ENCODE results near the gene ARMC9.
"Not testable (repeated sequence)": the region's sequence is repeated elsewhere in the genome, so short reads cannot be mapped to it uniquely, and the experiment has no call there.

The ARMC9 gene

DNA sequence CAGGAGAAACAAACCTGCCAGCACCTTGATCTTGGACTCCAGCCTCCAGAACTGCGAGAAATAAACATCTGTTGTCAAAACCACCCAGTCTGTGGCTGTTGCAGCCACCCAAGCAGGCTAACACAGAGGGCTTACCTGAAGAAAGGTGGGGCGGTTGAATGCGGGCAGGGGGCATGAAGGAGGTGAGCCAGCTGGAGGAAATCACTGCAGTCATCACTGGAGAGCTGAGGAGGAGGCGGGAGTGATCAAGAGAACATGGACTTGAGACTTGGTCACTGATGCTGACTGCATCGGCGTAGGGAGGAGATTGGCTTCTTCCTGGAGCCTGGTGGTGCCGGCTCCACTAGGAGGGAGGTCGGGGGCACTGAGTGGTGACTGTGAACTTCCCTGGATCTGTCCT lies 14.6 kb upstream of the ARMC9 start:
- DNase-seq (ENCODE audit: low read depth in 1 of 2, low spot score in 1 of 2): no peak

DNA sequence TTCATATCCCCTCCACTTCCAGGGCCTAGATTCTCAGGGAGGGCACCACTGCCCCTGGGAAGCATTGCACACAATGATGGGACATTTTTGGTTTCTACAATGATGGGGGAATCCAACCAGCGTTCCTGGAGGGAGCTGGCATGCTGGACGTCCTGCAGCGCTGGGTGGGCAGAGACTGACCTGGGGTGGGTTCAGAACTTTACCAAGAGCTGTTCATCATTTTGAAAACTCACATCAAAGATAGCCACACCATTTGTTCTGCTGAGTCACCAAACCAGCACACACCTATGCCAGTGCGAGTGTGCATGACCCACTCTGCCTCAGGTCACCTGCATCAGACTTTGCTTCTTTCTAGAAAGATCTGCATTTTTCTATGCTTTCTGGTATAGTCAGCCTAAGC lies 14.1 kb upstream of the ARMC9 start:
- DNase-seq (ENCODE audit: low read depth in 1 of 2, low spot score in 1 of 2): no peak

- DNase-seq (ENCODE audit: low read depth in 1 of 2, low spot score in 1 of 2): no peak
These were observed 13.2 kb upstream of the ARMC9 start for GRCh38 chr2:231185050-231185725.

- DNase-seq (ENCODE audit: low read depth in 1 of 2, low spot score in 1 of 2): no peak
These were observed 12.5 kb upstream of the ARMC9 start for GRCh38 chr2:231185886-231186285.

GRCh38 chr2:231186325-231186724 lies 12.1 kb upstream of the ARMC9 start:
- no peak for DNase-seq (ENCODE audit: low read depth in 1 of 2, low spot score in 1 of 2)

- no peak for DNase-seq (ENCODE audit: low read depth in 1 of 2, low spot score in 1 of 2)
These were observed 10.5 kb upstream of the ARMC9 start for GRCh38 chr2:231187736-231188505.

DNA sequence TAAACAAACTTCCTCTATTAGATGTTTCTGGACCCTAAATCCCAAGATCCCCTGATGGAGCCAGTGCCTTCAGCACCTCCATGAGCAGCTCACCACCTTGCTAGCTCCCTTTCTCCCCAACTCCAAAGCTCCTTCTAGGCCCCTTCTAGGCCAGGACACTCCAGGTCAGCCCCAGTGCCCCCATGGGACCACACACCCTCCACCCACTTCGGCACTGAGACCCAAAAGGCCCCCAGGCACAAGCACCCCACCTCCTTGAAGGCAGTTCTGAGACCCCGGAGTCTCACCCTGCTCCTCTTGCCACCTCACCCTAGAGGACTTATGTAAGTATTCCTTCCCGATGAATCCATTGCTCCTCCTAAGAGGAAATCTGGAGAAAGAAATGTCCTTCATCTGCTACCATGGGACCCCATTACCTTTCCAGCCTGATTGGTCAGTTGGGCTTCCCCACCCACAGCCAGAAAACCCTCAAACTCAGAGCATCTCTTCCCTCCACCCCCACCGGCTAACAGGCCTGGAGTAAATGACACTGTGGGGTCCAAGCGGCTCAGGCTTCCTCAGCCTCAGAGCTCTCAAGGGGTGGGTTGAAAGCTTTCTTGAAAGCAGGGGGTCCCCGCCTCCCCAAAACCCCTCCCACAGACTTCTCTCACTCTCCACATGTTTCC lies 9.8 kb upstream of the ARMC9 start:
- DNase-seq (ENCODE audit: low read depth in 1 of 2, low spot score in 1 of 2): no peak

GRCh38 chr2:231189171-231189530 lies 9.3 kb upstream of the ARMC9 start:
- DNase-seq (ENCODE audit: low read depth in 1 of 2, low spot score in 1 of 2): no peak

- DNase-seq (ENCODE audit: low read depth in 1 of 2, low spot score in 1 of 2): no peak
These were observed 8.6 kb upstream of the ARMC9 start for GRCh38 chr2:231189571-231190495.

- DNase-seq (ENCODE audit: low read depth in 1 of 2, low spot score in 1 of 2): no peak
These were observed 7.8 kb upstream of the ARMC9 start for GRCh38 chr2:231190531-231191197.

DNA sequence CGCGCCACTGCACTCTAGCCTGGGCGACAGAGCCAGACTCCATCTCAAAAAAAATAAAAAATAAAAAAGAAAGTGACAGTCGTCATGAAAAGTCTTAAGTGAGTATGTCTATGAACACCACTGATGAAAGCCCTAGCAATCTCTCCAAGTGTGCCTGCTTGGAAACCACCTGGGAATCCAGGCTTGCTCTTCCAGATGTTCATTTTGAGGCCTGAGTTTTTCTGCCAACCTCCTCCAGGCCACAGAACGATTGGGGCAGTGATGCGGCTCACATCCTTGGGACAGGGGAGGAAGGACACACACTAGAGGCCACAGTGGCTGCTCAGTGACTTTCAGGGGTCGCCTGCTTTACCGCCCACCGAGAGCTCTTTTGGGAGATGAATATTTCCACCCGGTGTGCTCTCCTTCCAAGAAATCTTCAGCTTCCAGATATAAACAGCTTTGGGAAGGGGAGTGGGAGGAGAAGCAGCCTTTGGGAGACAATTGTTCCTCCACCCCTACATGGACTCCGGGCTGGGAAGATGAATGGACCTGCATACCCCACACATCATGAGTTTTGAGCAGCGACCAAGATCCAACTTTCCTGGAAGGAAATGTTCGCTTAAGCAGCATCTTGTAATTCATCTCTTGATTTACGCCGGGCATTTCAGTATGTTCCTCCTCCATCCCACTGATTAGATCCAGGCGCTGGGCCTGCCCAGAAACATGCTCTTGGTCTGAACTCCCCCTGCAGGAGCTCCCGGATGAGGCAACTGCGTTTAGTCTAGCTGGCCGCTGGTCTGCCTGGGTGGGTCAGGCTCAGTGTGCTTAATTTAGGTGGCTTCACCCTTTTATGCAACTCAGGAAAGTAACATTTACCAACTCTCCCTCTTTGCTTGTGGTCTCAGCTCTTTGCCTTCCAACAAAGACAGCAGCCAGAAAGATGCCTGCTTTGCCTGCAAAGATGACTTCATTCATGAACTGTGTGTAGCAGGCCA lies 6.2 kb upstream of the ARMC9 start:
- no peak for DNase-seq (ENCODE audit: low read depth in 1 of 2, low spot score in 1 of 2)

GRCh38 chr2:231193216-231193615 lies 5.2 kb upstream of the ARMC9 start:
- DNase-seq (ENCODE audit: low read depth in 1 of 2, low spot score in 1 of 2): no peak

DNA sequence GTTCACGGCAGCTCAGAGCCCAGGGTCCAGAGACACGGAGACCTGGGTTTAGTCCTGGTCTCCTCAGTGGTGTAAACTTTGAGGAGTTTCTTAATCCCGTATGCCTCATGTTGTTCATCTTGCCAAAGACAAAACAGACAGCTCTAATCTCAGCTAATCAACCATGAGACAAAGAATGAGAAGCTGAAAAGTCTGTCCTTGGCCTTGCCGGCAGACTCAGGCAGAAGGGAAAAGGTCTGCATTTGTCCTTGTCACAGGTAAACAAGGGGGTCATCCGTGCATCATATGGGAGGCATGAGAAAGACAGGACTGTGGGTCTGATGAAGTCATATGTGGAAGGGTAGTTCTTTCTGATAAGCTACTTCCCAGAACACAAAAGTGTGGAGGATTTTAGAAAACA lies 1.8 kb upstream of the ARMC9 start:
- DNase-seq (ENCODE audit: low read depth in 1 of 2, low spot score in 1 of 2): no peak

GRCh38 chr2:231197196-231197595 lies 1.2 kb upstream of the ARMC9 start:
- not testable (repeated sequence) for DNase-seq (ENCODE audit: low read depth in 1 of 2, low spot score in 1 of 2)

GRCh38 chr2:231197706-231198290 lies 633 bp upstream of the ARMC9 start:
- DNase-seq (ENCODE audit: low read depth in 1 of 2, low spot score in 1 of 2): no peak

DNA sequence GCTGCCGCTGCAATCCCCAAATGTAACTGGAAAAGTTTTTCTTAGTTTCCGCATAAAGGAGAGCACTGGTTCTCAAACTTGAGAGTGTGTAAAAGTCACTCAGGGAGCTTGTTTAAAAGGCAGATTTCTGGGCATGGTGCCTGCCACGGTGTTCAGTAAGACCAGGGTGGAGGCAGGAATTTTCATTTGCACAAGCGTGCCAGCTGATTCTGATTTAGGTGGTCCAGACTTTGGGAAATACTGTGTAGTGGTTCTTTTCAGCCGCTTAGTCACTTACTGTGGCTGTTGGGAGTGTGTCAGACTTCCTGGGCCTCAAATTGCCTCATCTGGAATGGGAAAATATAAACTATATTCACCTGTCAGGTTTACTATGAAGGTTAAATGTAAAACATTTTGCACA lies 788 bp downstream of the ARMC9 start:
- DNase-seq (ENCODE audit: low read depth in 1 of 2, low spot score in 1 of 2): no peak

- no peak for DNase-seq (ENCODE audit: low read depth in 1 of 2, low spot score in 1 of 2)
These were observed 2.5 kb downstream of the ARMC9 start for GRCh38 chr2:231200805-231201474.

DNA sequence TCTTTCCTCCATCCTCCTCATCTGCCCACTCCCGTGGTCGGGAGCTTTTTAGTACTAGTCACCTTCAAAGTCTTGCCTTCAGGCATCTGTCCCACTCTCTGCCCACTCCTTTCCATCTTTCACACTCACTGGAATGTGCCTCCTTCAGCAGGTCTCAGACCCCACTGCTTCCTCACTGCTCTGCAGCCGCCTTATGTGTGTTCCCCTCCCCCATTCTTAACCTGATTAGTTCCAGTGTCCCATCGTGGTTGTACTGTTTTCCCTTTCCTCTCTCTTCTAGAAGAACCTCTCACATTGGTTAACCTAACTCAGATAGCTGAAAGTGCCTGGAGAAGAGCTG lies 3.0 kb downstream of the ARMC9 start:
- no peak for DNase-seq (ENCODE audit: low read depth in 1 of 2, low spot score in 1 of 2)

GRCh38 chr2:231203087-231203486 lies 4.7 kb downstream of the ARMC9 start:
- DNase-seq (ENCODE audit: low read depth in 1 of 2, low spot score in 1 of 2): no peak
